ENCODE results near the gene MRPL55. TPM values are rescaled to one million over a fixed set of nuclear protein-coding genes. Genes with fewer than 3 reads are reported as not detected.

The MRPL55 gene
- total RNA-seq, 6 experiments from 2014 or later: 24.2 to 75.9 (median 38.0) TPM

- Histone ChIP-seq H3K27ac (no peak overlapping the region), H3K9me3 (no peaks in the 10 kb centered on the region), H3K4me3 (no peak overlapping the region), H3K36me3 (no peaks in the 10 kb centered on the region), H3K4me1 (no peaks in the 10 kb centered on the region), H3K27me3 (no peaks in the 10 kb centered on the region)
- TF ChIP-seq CTCF (IDR thresholded peaks at IDR 0.05) (no peak), POLR2A (IDR thresholded peaks at IDR 0.05) (no peak)
- no peak for ATAC-seq
- intact Hi-C loops (cut with DNase I): no loop called here
- DNase-seq: no peak
- WGBS (ENCODE audit: insufficient coverage, low coverage, low lambda C conversion rate, missing lambda C conversion rate): 52% methylated on average over 6 of the region's 10 CpGs
Observed at GRCh38 chr1:228066891-228067654, 42.0 kb downstream of the MRPL55 start.

- DNase-seq: no peak
- Histone ChIP-seq H3K27me3 (peaks cover 0 to 5% of the 10 kb centered on the region in 2 donors), H3K36me3 (no peaks in the 10 kb centered on the region), H3K9me3 (no peaks in the 10 kb centered on the region), H3K27ac (no peak overlapping the region), H3K4me1 (no peaks in the 10 kb centered on the region), H3K4me3 (no peak overlapping the region)
- TF ChIP-seq CTCF (IDR thresholded peaks at IDR 0.05) (no peak), POLR2A (IDR thresholded peaks at IDR 0.05) (no peak)
- intact Hi-C loops (cut with DNase I): no loop called here
- ATAC-seq: no peak
- WGBS (ENCODE audit: insufficient coverage, low coverage, low lambda C conversion rate, missing lambda C conversion rate): 30% methylated on average over 3 of the region's 4 CpGs
Observed at GRCh38 chr1:228066416-228066815, 42.7 kb downstream of the MRPL55 start.

GRCh38 chr1:228065543-228066347, 43.4 kb downstream of the MRPL55 start:
- no peak overlapping the region for H3K27ac ChIP-seq
- intact Hi-C loops (cut with DNase I): no loop called here

More at GRCh38 chr1:228065543-228066347, 43.4 kb downstream of the MRPL55 start:
- no peak for ATAC-seq
- TF ChIP-seq POLR2A (IDR thresholded peaks at IDR 0.05) (no peak), CTCF (IDR thresholded peaks at IDR 0.05) (no peak)
- Histone ChIP-seq H3K4me1 (no peaks in the 10 kb centered on the region), H3K4me3 (no peak overlapping the region), H3K36me3 (no peaks in the 10 kb centered on the region), H3K9me3 (no peaks in the 10 kb centered on the region), H3K27me3 (peaks cover 0 to 9% of the 10 kb centered on the region in 2 donors)
- DNase-seq: peak in 1 of 3 donors; percentile 34
- 44% methylated on average over 4 of the region's 15 CpGs for whole genome bisulfite sequencing (ENCODE audit: insufficient coverage, low coverage, low lambda C conversion rate, missing lambda C conversion rate)
